SK-N-DZ (cell line): ENCODE results near the gene ZNF682. TPM values are rescaled to one million over a fixed set of nuclear protein-coding genes. Genes with fewer than 3 reads are reported as not detected.
A peak's percentile ranks its signal among the peaks of the same experiment; 100 is the strongest.
"Not testable (repeated sequence)": the region's sequence is repeated elsewhere in the genome, so short reads cannot be mapped to it uniquely, and the experiment has no call there.

ENCODE experiments used
- DNase-seq: peaks from one replicate; pipeline ENCODE4 v3.0.0-alpha.2; 2015; ENCODE audit warnings: low spot score
- polyA plus RNA-seq, 2 experiments: library from polyadenylated mRNA; depleted of rRNA; stranded (reverse); fragments of >200 nt; gene quantifications; 2 replicates each; pipeline ENCODE4 v1.2.3, GENCODE V29; 2014

The ZNF682 gene
- 6.5 and 7.6 TPM in 2 replicates for polyA plus RNA-seq (2014; cell fraction: cytosol; rRNA removed)
- 9.5 and 17.1 TPM in 2 replicates for polyA plus RNA-seq (2014; cell fraction: nucleus; rRNA removed)

- peak; percentile 96 for DNase-seq
Observed at GRCh38 chr19:20039203-20039723, at the start of gene ZNF682. ZNF682 (minus strand) TSS chr19:20039505; CDS start chr19:20039345, 160 bp downstream.

- not testable (repeated sequence) for DNase-seq
Observed at GRCh38 chr19:20082876-20083275, 43.6 kb upstream of the ZNF682 start.

GRCh38 chr19:20082232-20082833 lies 43.0 kb upstream of the ZNF682 start:
- not testable (repeated sequence) for DNase-seq

- no peak for DNase-seq
Observed at GRCh38 chr19:20080656-20081055, 41.4 kb upstream of the ZNF682 start.

- DNase-seq: no peak
Observed at GRCh38 chr19:20079476-20079875, 40.2 kb upstream of the ZNF682 start.

- DNase-seq: peak; percentile 35
Observed at GRCh38 chr19:20078581-20079031, 39.3 kb upstream of the ZNF682 start.

GRCh38 chr19:20077791-20078463 lies 38.6 kb upstream of the ZNF682 start, which contains the start of gene ZNF90:
ZNF90 (plus strand) TSS chr19:20078000; CDS start chr19:20078133, 133 bp downstream.
- DNase-seq: peak; percentile 97

- DNase-seq: no peak
Observed at GRCh38 chr19:20072936-20073335, 33.6 kb upstream of the ZNF682 start.

- DNase-seq: no peak
Observed at GRCh38 chr19:20070691-20071090, 31.4 kb upstream of the ZNF682 start.

GRCh38 chr19:20068559-20068958 lies 29.3 kb upstream of the ZNF682 start:
- DNase-seq: not testable (repeated sequence)

GRCh38 chr19:20067943-20068342 lies 28.6 kb upstream of the ZNF682 start:
- DNase-seq: no peak

- no peak for DNase-seq
Observed at GRCh38 chr19:20066861-20067260, 27.6 kb upstream of the ZNF682 start.

- DNase-seq: no peak
Observed at GRCh38 chr19:20060282-20060681, 21.0 kb upstream of the ZNF682 start.

- DNase-seq: not testable (repeated sequence)
Observed at GRCh38 chr19:20058738-20059137, 19.4 kb upstream of the ZNF682 start.

- DNase-seq: peak; percentile 98
Observed at GRCh38 chr19:20051841-20052768, 12.8 kb upstream of the ZNF682 start.

- DNase-seq: not testable (repeated sequence)
Observed at GRCh38 chr19:20045742-20046141, 6.4 kb upstream of the ZNF682 start.

- peak; percentile 15 for DNase-seq
Observed at GRCh38 chr19:20044663-20045062, 5.4 kb upstream of the ZNF682 start.

GRCh38 chr19:20038358-20039202 lies 725 bp downstream of the ZNF682 start:
- no peak for DNase-seq

- DNase-seq: no peak
Observed at GRCh38 chr19:20035935-20036334, 3.4 kb downstream of the ZNF682 start.

GRCh38 chr19:20028611-20029010 lies 10.7 kb downstream of the ZNF682 start:
- DNase-seq: no peak

- no peak for DNase-seq
Observed at GRCh38 chr19:20005741-20006140, 33.6 kb downstream of the ZNF682 start.
